Pancreas (tissue), 10 donors: ENCODE data around the gene OR10J1. TPM values are rescaled to one million over a fixed set of nuclear protein-coding genes. Genes with fewer than 3 reads are reported as not detected.
"Not testable (repeated sequence)": the region's sequence is repeated elsewhere in the genome, so short reads cannot be mapped to it uniquely, and the experiment has no call there.

Experiments
- ATAC-seq, 4 donors: fragments of 200-7000 bp; cut with Tn5 transposase; one replicate each; pipeline versions ENCODE4 v1.8.0 to v1.9.1; 2020; ENCODE audit warnings: mild to moderate bottlenecking in 4 of 4, moderate library complexity in 4 of 4
- DNase-seq, 6 donors: peaks; one replicate each; pipeline ENCODE4 v3.0.0-alpha.2; 2020
- FAIRE-seq: peaks from 2 replicates; lab custom pipeline; 2012; peaks lifted over from hg19 to GRCh38; lab: Jason Lieb, UNC
- H3K27ac ChIP-seq, 4 donors: fragments of 200-600 bp; sonication (generic); 1 replicate in 3 of 4; 2 replicates in 1 of 4; pipeline versions ENCODE4 v1.5.0 to v1.8.0; 2020
- H3K27me3 ChIP-seq, 4 donors: fragments of 200-600 bp; one replicate each; pipeline ENCODE4 v1.8.0; 2021
- H3K36me3 ChIP-seq, 3 donors: fragments of 200-600 bp; sonication (generic) in 1 of 3; one replicate each; pipeline versions ENCODE4 v1.5.0 to v1.8.0; 2020 to 2021
- H3K4me1 ChIP-seq, 3 donors: fragments of 200-600 bp; one replicate each; pipeline ENCODE4 v1.8.0; 2021
- H3K4me3 ChIP-seq, 4 donors: fragments of 200-600 bp; sonication (generic) in 2 of 4; one replicate each; pipeline versions ENCODE4 v1.5.0 to v1.8.0; 2020 to 2021
- H3K9me3 ChIP-seq, 4 donors: fragments of 200-600 bp; one replicate each; pipeline ENCODE4 v1.8.0; 2021
- CTCF ChIP-seq, 4 donors: fragments of 200-600 bp; sonication (generic) in 3 of 4; IDR thresholded peaks; one replicate each; pipeline versions ENCODE4 v1.5.0 to v1.8.0; 2021; ENCODE audit warnings: antibody characterized with exemption in 4 of 4
- WGBS, 2 donors: extraction: QIAGEN DNeasy Blood & Tissue Kit; methylation state at CpG; one replicate each; pipeline ENCODE4 v1.1.7; 2013; 5-methylcytosine and 5-hydroxymethylcytosine counted together
- intact Hi-C, 3 donors: fragments of 100-400 bp; cut with DNase I; formaldehyde crosslinking; loops; one replicate each; pipeline versions ENCODE4 v1.11.1 to v1.14.2; 2022
- polyA plus RNA-seq, 2 donors: library from polyadenylated mRNA; stranded (reverse); fragments of 200-250 nt; gene quantifications; one replicate each; pipeline ENCODE4 v1.2.3, GENCODE V29; 2013
- total RNA-seq, 6 donors: library from RNA; stranded (reverse); fragmentation: NEBNext Ultra II Directional in 4 of 6; extraction: Animal tissue kit (Norgen Biotek cat#: 25700) in 4 of 6; gene quantifications; one replicate each; pipeline versions ENCODE4 v1.2.1 to v1.2.4, GENCODE V29; 2021 to 2023
- donor health status: healthy with polysubstance abuse.
- donor health status: DM: no; HTN: no; CAD: no; lungs with moderate emphysema.
- donor health status: DM: no; HTN: no; CAD: no.
- donor health status: control.
- donor health status: control.
- donor health status: Bipolar disorder and iron deficiency.
- donor health status: DM: yes; HTN: yes; CAD: no.
- donor health status: DM: no; HTN: no; CAD: no.
- donor health status: DM: no; HTN: no; CAD: no.
- donor health status: DM: yes; HTN: yes; CAD: no.

The OR10J1 gene
- total and polyA plus RNA-seq, 8 donors: not detected

GRCh38 chr1:159442428-159442827, 2.9 kb downstream of the OR10J1 start:
- Histone ChIP-seq H3K27me3 (no peaks in the 10 kb centered on the region), H3K27ac (no peak overlapping the region), H3K4me3 (no peak overlapping the region), H3K36me3 (no peaks in the 10 kb centered on the region), H3K4me1 (no peaks in the 10 kb centered on the region), H3K9me3 (no peaks in the 10 kb centered on the region)
- ATAC-seq (no peak), DNase-seq (no peak), FAIRE-seq (no peak)
- 14 to 22% methylated on average over 2 of the region's 2 CpGs for WGBS, 2 donors
- intact Hi-C loops: no loop called here
- TF ChIP-seq CTCF (IDR thresholded peaks at IDR 0.05): no peak

GRCh38 chr1:159443066-159443750, 3.7 kb downstream of the OR10J1 start:
- no peak overlapping the region for H3K27ac ChIP-seq
- H3K36me3 ChIP-seq: no peaks in the 10 kb centered on the region
- intact Hi-C loops: no loop called here
- WGBS, 2 donors: 52 to 56% methylated on average over 4 of the region's 4 CpGs
- no peaks in the 10 kb centered on the region for H3K4me1 ChIP-seq
- no peak for TF ChIP-seq CTCF (IDR thresholded peaks at IDR 0.05)
- H3K27me3 ChIP-seq: no peaks in the 10 kb centered on the region
- no peak for ATAC-seq
- no peak for DNase-seq
- no peak for FAIRE-seq
- no peak overlapping the region for H3K4me3 ChIP-seq
- no peaks in the 10 kb centered on the region for H3K9me3 ChIP-seq

GRCh38 chr1:159444511-159444910, 5.0 kb downstream of the OR10J1 start:
- ATAC-seq (no peak), FAIRE-seq (no peak), DNase-seq (no peak)

GRCh38 chr1:159448181-159448580, 8.7 kb downstream of the OR10J1 start:
- 45 to 57% methylated on average over 1 of the region's 1 CpG for WGBS, 2 donors
- H3K4me3 ChIP-seq: no peak overlapping the region
- DNase-seq (no peak), ATAC-seq (no peak), FAIRE-seq (no peak)
- H3K36me3 ChIP-seq: no peaks in the 10 kb centered on the region
- no peaks in the 10 kb centered on the region for H3K9me3 ChIP-seq
- H3K27me3 ChIP-seq: no peaks in the 10 kb centered on the region
- H3K4me1 ChIP-seq: no peaks in the 10 kb centered on the region
- H3K27ac ChIP-seq: no peak overlapping the region
- intact Hi-C loops: no loop called here
- TF ChIP-seq CTCF (IDR thresholded peaks at IDR 0.05): no peak

More at GRCh38 chr1:159444511-159444910, 5.0 kb downstream of the OR10J1 start:
- no peak for TF ChIP-seq CTCF (IDR thresholded peaks at IDR 0.05)
- H3K4me3 ChIP-seq: no peak overlapping the region
- intact Hi-C loops: no loop called here
- H3K27me3 ChIP-seq: no peaks in the 10 kb centered on the region
- no peaks in the 10 kb centered on the region for H3K36me3 ChIP-seq
- H3K9me3 ChIP-seq: no peaks in the 10 kb centered on the region
- H3K27ac ChIP-seq: no peak overlapping the region
- no peaks in the 10 kb centered on the region for H3K4me1 ChIP-seq

- ATAC-seq, intact Hi-C loops: not testable (repeated sequence)
- peak in 1 of 6 donors; percentile 16 for DNase-seq
These were observed 10.1 kb downstream of the OR10J1 start for GRCh38 chr1:159449605-159450004.

More at GRCh38 chr1:159449605-159450004, 10.1 kb downstream of the OR10J1 start:
- not testable (repeated sequence) for H3K27ac ChIP-seq, H3K36me3 ChIP-seq, H3K4me3 ChIP-seq, H3K9me3 ChIP-seq, H3K27me3 ChIP-seq, FAIRE-seq, H3K4me1 ChIP-seq
- 87 to 98% methylated on average over 9 to 21 of the region's 23 CpGs for WGBS, 2 donors
